ENCODE results near the gene SDK2. TPM values are rescaled to one million over a fixed set of nuclear protein-coding genes. Genes with fewer than 3 reads are reported as not detected.

SDK2 gene
- total RNA-seq, 2 donors from 2014 or later, result 1.5 to 5.6 TPM

DNA sequence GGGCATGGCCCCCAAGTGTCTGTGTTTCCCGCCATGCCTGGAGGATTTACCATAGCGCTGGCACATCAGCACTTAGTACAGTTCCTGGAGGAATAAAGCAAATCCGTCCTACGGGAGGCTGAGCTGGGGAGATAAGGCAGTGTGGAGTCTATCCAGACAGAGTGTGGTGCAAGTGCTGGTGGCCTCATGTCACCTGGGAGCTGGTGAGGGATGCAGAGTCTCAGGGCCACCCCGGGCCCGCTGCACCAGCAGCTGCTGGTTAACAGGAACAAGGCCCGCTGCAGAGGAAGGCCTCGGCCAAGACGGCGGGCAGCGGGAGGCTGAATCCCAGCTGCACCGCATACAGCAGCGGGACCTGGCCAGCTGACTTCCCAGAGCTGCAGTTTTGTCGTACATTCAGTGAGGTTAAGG, 275.1 kb downstream of the SDK2 start:
- no peak for TF ChIP-seq CTCF (IDR thresholded peaks at IDR 0.05)
- no peaks in the 10 kb centered on the region for H3K27me3 ChIP-seq
- H3K27ac ChIP-seq, result no peak overlapping the region

GRCh38 chr17:73368085-73368631, 276.1 kb downstream of the SDK2 start:
- no peak overlapping the region for H3K27ac ChIP-seq
- no peaks in the 10 kb centered on the region for H3K27me3 ChIP-seq
- TF ChIP-seq CTCF (IDR thresholded peaks at IDR 0.05), result no peak
- no peak for DNase-seq (ENCODE audit: low spot score)
- no peaks in the 10 kb centered on the region for H3K9me3 ChIP-seq
- peaks cover 0 to 31% of the 10 kb centered on the region in 2 donors for H3K4me1 ChIP-seq
- no peaks in the 10 kb centered on the region for H3K36me3 ChIP-seq
- H3K4me3 ChIP-seq, result no peak overlapping the region

More for the DNA sequence above, 275.1 kb downstream of the SDK2 start:
- Histone ChIP-seq H3K9me3 (no peaks in the 10 kb centered on the region), H3K4me3 (no peak overlapping the region), H3K4me1 (peaks cover 0 to 31% of the 10 kb centered on the region in 2 donors), H3K36me3 (no peaks in the 10 kb centered on the region)
- DNase-seq (ENCODE audit: low spot score), result no peak

- Histone ChIP-seq H3K4me3 (peak overlapping the region in 1 of 2 donors; percentile 8), H3K36me3 (no peaks in the 10 kb centered on the region), H3K27ac (peak overlapping the region; percentile 58 to 78), H3K9me3 (no peaks in the 10 kb centered on the region), H3K27me3 (no peaks in the 10 kb centered on the region), H3K4me1 (peaks cover 0 to 31% of the 10 kb centered on the region in 2 donors)
- DNase-seq (ENCODE audit: low spot score), result peak; percentile 77
- TF ChIP-seq CTCF (IDR thresholded peaks at IDR 0.05), result no peak
Observed at GRCh38 chr17:73365906-73366623, 278.2 kb downstream of the SDK2 start.

DNA sequence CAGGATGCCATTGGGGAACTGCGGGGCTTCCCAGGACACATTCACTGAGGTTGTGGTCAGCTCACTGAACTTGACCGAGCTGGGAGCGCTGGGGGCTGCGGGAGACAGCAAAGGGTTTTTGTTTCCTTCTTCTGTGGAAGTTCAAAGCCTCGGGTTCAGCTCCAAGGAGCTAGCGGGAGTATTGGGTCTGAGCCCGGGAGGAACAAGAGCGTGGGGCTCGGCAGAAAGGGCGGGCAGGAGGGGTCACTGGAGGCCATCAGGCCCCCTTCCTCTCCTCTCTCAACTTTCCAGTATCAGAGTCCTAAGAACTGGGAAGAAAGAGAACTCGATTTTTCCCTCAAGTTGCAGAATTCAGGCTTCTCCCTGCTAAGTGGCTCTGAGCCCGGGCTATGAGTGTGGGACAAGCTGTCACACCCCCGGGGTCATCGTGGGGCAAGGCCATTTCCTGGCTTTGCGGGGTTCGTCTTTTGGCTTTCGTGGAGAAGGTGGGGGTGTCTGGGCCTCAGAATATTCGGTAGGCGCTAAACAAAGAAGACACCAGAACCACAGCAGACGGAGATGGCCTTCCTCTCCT, 278.9 kb downstream of the SDK2 start:
- no peak for TF ChIP-seq CTCF (IDR thresholded peaks at IDR 0.05)
- Histone ChIP-seq H3K36me3 (no peaks in the 10 kb centered on the region), H3K9me3 (no peaks in the 10 kb centered on the region), H3K4me3 (peak overlapping the region in 1 of 2 donors; percentile 8), H3K4me1 (peaks cover 0 to 34% of the 10 kb centered on the region in 2 donors), H3K27me3 (no peaks in the 10 kb centered on the region), H3K27ac (peak overlapping the region; percentile 58 to 78)
- no peak for DNase-seq (ENCODE audit: low spot score)

- TF ChIP-seq CTCF (IDR thresholded peaks at IDR 0.05), result no peak
- no peaks in the 10 kb centered on the region for H3K27me3 ChIP-seq
- no peak overlapping the region for H3K4me3 ChIP-seq
- H3K9me3 ChIP-seq, result no peaks in the 10 kb centered on the region
- no peak for DNase-seq (ENCODE audit: low spot score)
- peaks cover 0 to 38% of the 10 kb centered on the region in 2 donors for H3K4me1 ChIP-seq
- no peaks in the 10 kb centered on the region for H3K36me3 ChIP-seq
- H3K27ac ChIP-seq, result no peak overlapping the region
Observed at GRCh38 chr17:73364155-73364522, 280.1 kb downstream of the SDK2 start.

Data from right atrium auricular region (tissue), 2 donors.